K562 (cell line): Measurements from ENCODE around the gene SPATS1. TPM values are rescaled to one million over a fixed set of nuclear protein-coding genes. Genes with fewer than 3 reads are reported as not detected.
A peak's percentile ranks its signal among the peaks of the same experiment; 100 is the strongest.

Experiments
- ATAC-seq: fragments of 200-7000 bp; cut with Tn5 transposase; 3 replicates; pipeline ENCODE4 v1.9.1; 2020; ENCODE audit warnings: moderate library complexity
- BruUV-seq: library from RNA; stranded (reverse); fragments of 400-500 nt; replicated peaks from 2 replicates; lab custom pipeline; 2021; lab: Mats Ljungman, UMichigan
- CTCF ChIA-PET: fragments of 300-600 bp; formaldehyde crosslinking; extraction: SDS; loops from one replicate; lab custom pipeline; 2021; ENCODE audit warnings: low intra/inter-chr PET ratio; lab: Yijun Ruan, JAX
- POLR2A ChIA-PET: fragments of 300-600, 350-650 bp; sonication (Branson Sonifier 250); formaldehyde crosslinking; extraction: SDS; loops from one replicate; lab custom pipeline; 2021; ENCODE audit warnings: antibody characterized with exemption, inconsistent platforms; lab: Yijun Ruan, JAX
- DNase-seq, 4 experiments: peaks; one replicate each; pipeline versions ENCODE4 v3.0.0 to v3.0.0-alpha.2; 2011 to 2018; ENCODE audit warnings: low spot score in 3 of 4, mixed read lengths in 3 of 4; ENCODE audit errors: extremely low read depth in 1 of 4
- FAIRE-seq: peaks from 2 replicates; lab custom pipeline; 2011; peaks lifted over from hg19 to GRCh38; lab: Jason Lieb, UNC
- H2AFZ ChIP-seq: 2 replicates; pipeline ENCODE4 v1.6.0; 2011; ENCODE audit warnings: low read depth, low read length, control low read depth, inconsistent platforms
- H3K27ac ChIP-seq: fragments of 200-600 bp; 3 replicates; pipeline ENCODE4 v1.8.0; 2011; ENCODE audit warnings: low read depth, mild to moderate bottlenecking, control low read depth, inconsistent platforms, low read length, moderate library complexity, mixed read lengths; ENCODE audit errors: extremely low read depth
- H3K27me3 ChIP-seq, 2 experiments: fragments of 300-600 bp in 1 of 2; 2 replicates in 1 of 2; 3 replicates in 1 of 2; pipeline versions ENCODE4 v1.6.0 to v1.8.0; 2011; ENCODE audit warnings: inconsistent platforms in 2 of 2, low read length in 2 of 2, mild to moderate bottlenecking in 1 of 2, mixed read lengths in 1 of 2, moderate library complexity in 1 of 2; ENCODE audit not compliant: control insufficient read depth in 2 of 2, insufficient read depth in 2 of 2
- H3K36me3 ChIP-seq: fragments of 300-600 bp; 3 replicates; pipeline ENCODE4 v1.8.0; 2011; ENCODE audit warnings: mild to moderate bottlenecking, low read length, inconsistent platforms; ENCODE audit not compliant: control insufficient read depth, insufficient read depth
- H3K4me1 ChIP-seq, 2 experiments: fragments of 200-600 bp in 1 of 2; replicated peaks in 1 of 2; 2 replicates in 1 of 2; 3 replicates in 1 of 2; pipeline versions ENCODE4 v1.5.1 to v1.8.0; 2011; ENCODE audit warnings: inconsistent platforms in 2 of 2, low read length in 2 of 2, mild to moderate bottlenecking in 1 of 2, mixed read lengths in 1 of 2, moderate library complexity in 1 of 2; ENCODE audit not compliant: control insufficient read depth in 2 of 2, insufficient read depth in 2 of 2
- H3K4me2 ChIP-seq: 2 replicates; pipeline ENCODE4 v1.6.1; 2011; ENCODE audit warnings: low read length, control low read depth, inconsistent platforms, mixed read lengths; ENCODE audit not compliant: insufficient read depth
- H3K4me3 ChIP-seq: fragments of 200-600 bp; sonication (generic), shearing (Covaris generic); 2 replicates; pipeline ENCODE4 v1.5.1; 2016; ENCODE audit warnings: control low read depth, inconsistent platforms
- H3K79me2 ChIP-seq: fragments of 200-600 bp; 3 replicates; pipeline ENCODE4 v1.8.0; 2011; ENCODE audit warnings: low read length, inconsistent platforms; ENCODE audit not compliant: control insufficient read depth, insufficient read depth
- H3K9ac ChIP-seq, 2 experiments: 2 replicates each; pipeline versions ENCODE4 v1.6.0 to v1.6.1; 2011; ENCODE audit warnings: low read depth in 2 of 2, low read length in 2 of 2, control low read depth in 1 of 2, inconsistent platforms in 1 of 2, mild to moderate bottlenecking in 1 of 2, mixed read lengths in 1 of 2; ENCODE audit not compliant: insufficient read depth in 1 of 2
- H3K9me1 ChIP-seq: one replicate; pipeline ENCODE4 v1.6.0; 2011; ENCODE audit warnings: inconsistent platforms, mild to moderate bottlenecking, low read length, moderate library complexity; ENCODE audit not compliant: control insufficient read depth, insufficient read depth
- H3K9me3 ChIP-seq: replicated peaks from 2 replicates; pipeline ENCODE4 v1.5.1; 2011; ENCODE audit warnings: low read depth, low read length, inconsistent platforms; ENCODE audit not compliant: control insufficient read depth, insufficient read depth
- H4K20me1 ChIP-seq: replicated peaks from 2 replicates; pipeline ENCODE4 v1.6.1; 2011; ENCODE audit warnings: low read length, inconsistent platforms, mixed read lengths; ENCODE audit not compliant: control insufficient read depth, insufficient read depth
- ATF4 ChIP-seq: fragments of 450-650 bp; formaldehyde crosslinking; IDR thresholded peaks from 2 replicates; pipeline ENCODE4 v1.4.0; 2022; ENCODE audit warnings: mild to moderate bottlenecking, moderate library complexity
- CHCHD3 ChIP-seq: fragments of 250-450 bp; sonication (Bioruptor Pico); IDR thresholded peaks from 2 replicates; pipeline ENCODE4 v2.1.2; 2022; ENCODE audit warnings: mild to moderate bottlenecking
- CREB1 ChIP-seq, 2 experiments: sonication (generic) in 1 of 2; formaldehyde crosslinking in 1 of 2; IDR thresholded peaks; 2 replicates each; pipeline versions ENCODE4 v1.6.1 to v1.8.0; 2012 to 2022; ENCODE audit warnings: inconsistent platforms in 1 of 2, mild to moderate bottlenecking in 1 of 2, missing genetic modification reagents in 1 of 2, moderate library complexity in 1 of 2
- LCOR ChIP-seq: sonication (generic); formaldehyde crosslinking; IDR thresholded peaks from 2 replicates; pipeline ENCODE4 v1.8.0; 2022; ENCODE audit warnings: mild to moderate bottlenecking, missing genetic modification reagents
- PURB ChIP-seq: sonication (generic); formaldehyde crosslinking; IDR thresholded peaks from 2 replicates; pipeline ENCODE4 v1.9.0; 2021; ENCODE audit warnings: low read depth, mild to moderate bottlenecking, missing genetic modification reagents
- RCOR1 ChIP-seq, 2 experiments: IDR thresholded peaks; 2 replicates each; pipeline ENCODE4 v1.6.1; 2012; ENCODE audit warnings: low read depth in 2 of 2, low read length in 2 of 2, borderline replicate concordance in 1 of 2, improper control_type of control experiment in 1 of 2
- TEAD1 ChIP-seq, 2 experiments: fragments of 450-650 bp in 1 of 2; sonication (generic) in 1 of 2; formaldehyde crosslinking; IDR thresholded peaks; 2 replicates each; pipeline versions ENCODE4 v1.4.0 to v1.8.0; 2020 to 2022; ENCODE audit warnings: mild to moderate bottlenecking in 2 of 2, missing genetic modification reagents in 1 of 2
- ZNF140 ChIP-seq: fragments of 250-450 bp; sonication (Bioruptor Pico); IDR thresholded peaks from 2 replicates; pipeline ENCODE4 v1.8.0; 2021; ENCODE audit warnings: moderate library complexity, mild to moderate bottlenecking, inconsistent platforms
- WGBS: fragments of 100-300 bp; shearing (Covaris generic); methylation state at CpG from one replicate; pipeline ENCODE4 v1.1.6; 2016; ENCODE audit warnings: low coverage, mixed read lengths; ENCODE audit not compliant: insufficient coverage; ENCODE audit errors: missing lambda C conversion rate; 5-methylcytosine and 5-hydroxymethylcytosine counted together
- in situ Hi-C: fragments of 300-500 bp; cut with MboI; formaldehyde crosslinking; loops from 4 replicates; pipeline ENCODE4 v1.15.0; 2018; ENCODE audit warnings: inconsistent platforms, mixed read lengths
- intact Hi-C: fragments of 100-400 bp; cut with micrococcal nuclease; formaldehyde crosslinking; loops from 2 replicates; pipeline ENCODE4 v1.14.2; 2022
- polyA plus RNA-seq, 8 experiments: library from polyadenylated mRNA; depleted of rRNA in 4 of 8; stranded (reverse) in 5 of 8; unstranded in 3 of 8; fragments of >200 nt; fragmentation: Nextera tagmentation in 2 of 8; fragmentation: Illumina TruSeq in 1 of 8; extraction: Ambion mirVana in 2 of 8; extraction: Trizol in 1 of 8; gene quantifications; 2 replicates each; pipeline versions ENCODE4 v1.2.1 to v1.2.3, GENCODE V29; 2011 to 2014; ENCODE audit warnings: inconsistent platforms in 1 of 8, missing spikeins in 1 of 8
- total RNA-seq, 7 experiments: library from RNA; depleted of rRNA in 6 of 7; stranded (reverse); fragments of >200 nt in 6 of 7; fragmentation: Illumina TruSeq in 2 of 7; extraction: Trizol in 2 of 7; gene quantifications; 2 replicates each; pipeline versions ENCODE4 v1.2.1 to v1.2.3, GENCODE V29; 2011 to 2021; ENCODE audit warnings: low replicate concordance in 1 of 7
- TF ChIP-seq, protein P1 (sequence below), 2 experiments: fragments of 450-650 bp; IDR thresholded peaks; 2 replicates each; pipeline ENCODE4 v1.6.1; 2016
- TF ChIP-seq, protein P2 (sequence below), 2 experiments: fragments of 450-650 bp in 1 of 2; sonication (generic) in 1 of 2; formaldehyde crosslinking; conservative IDR thresholded peaks; 2 replicates each; pipeline versions ENCODE4 v1.4.0 to v1.8.1; 2020 to 2022; ENCODE audit warnings: mild to moderate bottlenecking in 1 of 2, missing genetic modification reagents in 1 of 2
- TF ChIP-seq, protein P3 (sequence below): sonication (generic); formaldehyde crosslinking; IDR thresholded peaks from 2 replicates; pipeline ENCODE4 v1.8.0; 2022; ENCODE audit warnings: mild to moderate bottlenecking, missing genetic modification reagents

SPATS1 gene
- total and polyA plus RNA-seq, 9 of the 15 experiments (the other 6 are each of a cell fraction or from before 2014, with no cell fraction given), result not detected

- H2AFZ ChIP-seq, result no peak overlapping the region
- CTCF ChIA-PET, result no interaction called here
- ATAC-seq (no peak), FAIRE-seq (no peak)
- no TSS peak for BruUV-seq
- H3K36me3 ChIP-seq, result peaks cover 69% of the 10 kb centered on the region
- 0 out of 2 replicates have a peak, but pooled peaks cover 4% of the 10 kb centered on the region for H4K20me1 ChIP-seq
- H3K9me1 ChIP-seq, result no peaks in the 10 kb centered on the region
- H3K79me2 ChIP-seq, result no peaks in the 10 kb centered on the region
- TF ChIP-seq PURB (CRISPR knock-in tag) (no peak), LCOR (CRISPR knock-in tag) (no peak), ATF4 (no peak), CREB1 (IDR thresholded peaks at IDR 0.05) (no peak), CREB1 (CRISPR knock-in tag; IDR thresholded peaks at IDR 0.05) (no peak), RCOR1 (IDR thresholded peaks at IDR 0.05; ENCODE audit: borderline replicate concordance in 1 of 2, low read depth in 2 of 2, low read length in 2 of 2) (no peak), ZNF140 (CRISPR knock-in tag) (no peak), CHCHD3 (no peak), TEAD1 (CRISPR knock-in tag; IDR thresholded peaks at IDR 0.05) (no peak)
- TF ChIP-seq, protein P1, sequence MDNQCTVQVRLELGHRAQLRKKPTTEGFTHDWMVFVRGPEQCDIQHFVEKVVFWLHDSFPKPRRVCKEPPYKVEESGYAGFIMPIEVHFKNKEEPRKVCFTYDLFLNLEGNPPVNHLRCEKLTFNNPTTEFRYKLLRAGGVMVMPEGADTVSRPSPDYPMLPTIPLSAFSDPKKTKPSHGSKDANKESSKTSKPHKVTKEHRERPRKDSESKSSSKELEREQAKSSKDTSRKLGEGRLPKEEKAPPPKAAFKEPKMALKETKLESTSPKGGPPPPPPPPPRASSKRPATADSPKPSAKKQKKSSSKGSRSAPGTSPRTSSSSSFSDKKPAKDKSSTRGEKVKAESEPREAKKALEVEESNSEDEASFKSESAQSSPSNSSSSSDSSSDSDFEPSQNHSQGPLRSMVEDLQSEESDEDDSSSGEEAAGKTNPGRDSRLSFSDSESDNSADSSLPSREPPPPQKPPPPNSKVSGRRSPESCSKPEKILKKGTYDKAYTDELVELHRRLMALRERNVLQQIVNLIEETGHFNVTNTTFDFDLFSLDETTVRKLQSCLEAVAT (IDR thresholded peaks at IDR 0.05), result no peak
- TF ChIP-seq, protein P2, sequence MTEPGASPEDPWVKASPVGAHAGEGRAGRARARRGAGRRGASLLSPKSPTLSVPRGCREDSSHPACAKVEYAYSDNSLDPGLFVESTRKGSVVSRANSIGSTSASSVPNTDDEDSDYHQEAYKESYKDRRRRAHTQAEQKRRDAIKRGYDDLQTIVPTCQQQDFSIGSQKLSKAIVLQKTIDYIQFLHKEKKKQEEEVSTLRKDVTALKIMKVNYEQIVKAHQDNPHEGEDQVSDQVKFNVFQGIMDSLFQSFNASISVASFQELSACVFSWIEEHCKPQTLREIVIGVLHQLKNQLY (CRISPR knock-in tag; conservative IDR thresholded peaks at IDR 0.05), result no peak
- TF ChIP-seq, protein P3, sequence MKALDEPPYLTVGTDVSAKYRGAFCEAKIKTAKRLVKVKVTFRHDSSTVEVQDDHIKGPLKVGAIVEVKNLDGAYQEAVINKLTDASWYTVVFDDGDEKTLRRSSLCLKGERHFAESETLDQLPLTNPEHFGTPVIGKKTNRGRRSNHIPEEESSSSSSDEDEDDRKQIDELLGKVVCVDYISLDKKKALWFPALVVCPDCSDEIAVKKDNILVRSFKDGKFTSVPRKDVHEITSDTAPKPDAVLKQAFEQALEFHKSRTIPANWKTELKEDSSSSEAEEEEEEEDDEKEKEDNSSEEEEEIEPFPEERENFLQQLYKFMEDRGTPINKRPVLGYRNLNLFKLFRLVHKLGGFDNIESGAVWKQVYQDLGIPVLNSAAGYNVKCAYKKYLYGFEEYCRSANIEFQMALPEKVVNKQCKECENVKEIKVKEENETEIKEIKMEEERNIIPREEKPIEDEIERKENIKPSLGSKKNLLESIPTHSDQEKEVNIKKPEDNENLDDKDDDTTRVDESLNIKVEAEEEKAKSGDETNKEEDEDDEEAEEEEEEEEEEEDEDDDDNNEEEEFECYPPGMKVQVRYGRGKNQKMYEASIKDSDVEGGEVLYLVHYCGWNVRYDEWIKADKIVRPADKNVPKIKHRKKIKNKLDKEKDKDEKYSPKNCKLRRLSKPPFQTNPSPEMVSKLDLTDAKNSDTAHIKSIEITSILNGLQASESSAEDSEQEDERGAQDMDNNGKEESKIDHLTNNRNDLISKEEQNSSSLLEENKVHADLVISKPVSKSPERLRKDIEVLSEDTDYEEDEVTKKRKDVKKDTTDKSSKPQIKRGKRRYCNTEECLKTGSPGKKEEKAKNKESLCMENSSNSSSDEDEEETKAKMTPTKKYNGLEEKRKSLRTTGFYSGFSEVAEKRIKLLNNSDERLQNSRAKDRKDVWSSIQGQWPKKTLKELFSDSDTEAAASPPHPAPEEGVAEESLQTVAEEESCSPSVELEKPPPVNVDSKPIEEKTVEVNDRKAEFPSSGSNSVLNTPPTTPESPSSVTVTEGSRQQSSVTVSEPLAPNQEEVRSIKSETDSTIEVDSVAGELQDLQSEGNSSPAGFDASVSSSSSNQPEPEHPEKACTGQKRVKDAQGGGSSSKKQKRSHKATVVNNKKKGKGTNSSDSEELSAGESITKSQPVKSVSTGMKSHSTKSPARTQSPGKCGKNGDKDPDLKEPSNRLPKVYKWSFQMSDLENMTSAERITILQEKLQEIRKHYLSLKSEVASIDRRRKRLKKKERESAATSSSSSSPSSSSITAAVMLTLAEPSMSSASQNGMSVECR (CRISPR knock-in tag), result no peak
- TF ChIP-seq, all 486 proteins: peak for 0
- Histone ChIP-seq H3K27me3 (peaks cover 7 to 12% of the 10 kb centered on the region in 2 experiments; a peak in 4 of 5 replicates), H3K4me3 (no peak overlapping the region), H3K4me2 (no peak overlapping the region), H3K9ac (0 out of 4 replicates have a peak overlapping the region, but pooled peaks of 1 of the 2 experiments have one; percentile 39), H3K9me3 (no peaks in the 10 kb centered on the region), H3K27ac (no peak overlapping the region), H3K4me1 (peaks cover 2 to 24% of the 10 kb centered on the region in 2 experiments; a peak in 4 of 5 replicates)
- peak in 1 of 4 experiments; percentile 45 for DNase-seq
- in situ Hi-C loops, result no loop called here
- intact Hi-C loops, result no loop called here
- POLR2A ChIA-PET, result interaction anchor here (0.5 to 2.3 kb wide), 13 partner anchors 7 to 162 kb away, joined by 3 to 7 read pairs (median 3); partner anchors contain the start of genes AARS2, CDC5L and SLC35B2
- WGBS, result 86% methylated on average over 13 of the region's 14 CpGs
Measured at GRCh38 chr6:44301782-44302564, 40.5 kb upstream of the SPATS1 start.
